GM23248 (cell line): Measurements from ENCODE around the gene METTL8.
"Not testable (repeated sequence)": the region's sequence is repeated elsewhere in the genome, so short reads cannot be mapped to it uniquely, and the experiment has no call there.

Source experiments
- EZH2 ChIP-seq: fragments of 200-600 bp; sonication (generic); IDR thresholded peaks from 2 replicates; pipeline ENCODE4 v1.6.1; 2018; ENCODE audit warnings: antibody characterized with exemption, mild to moderate bottlenecking; ENCODE audit not compliant: insufficient read depth, poor library complexity, severe bottlenecking
- EZH2phosphoT487 ChIP-seq: fragments of 200-600 bp; sonication (generic); IDR thresholded peaks from 2 replicates; pipeline ENCODE4 v1.6.1; 2018; ENCODE audit warnings: antibody characterized with exemption, moderate library complexity, mild to moderate bottlenecking, low read depth; ENCODE audit not compliant: insufficient read depth

DNA sequence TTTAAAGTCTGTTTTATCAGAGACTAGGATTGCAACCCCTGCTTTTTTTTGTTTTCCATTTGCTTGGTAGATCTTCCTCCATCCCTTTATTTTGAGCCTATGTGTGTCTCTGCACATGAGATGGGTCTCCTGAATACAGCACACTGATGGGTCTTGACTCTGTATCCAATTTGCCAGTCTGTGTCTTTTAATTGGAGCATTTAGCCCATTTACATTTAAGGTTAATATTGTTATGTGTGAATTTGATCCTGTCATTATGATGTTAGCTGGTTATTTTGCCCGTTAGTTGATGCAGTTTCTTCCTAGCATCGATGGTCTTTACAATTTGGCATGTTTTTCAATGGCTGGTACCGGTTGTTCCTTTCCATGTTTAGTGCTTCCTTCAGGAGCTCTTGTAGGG lies 80.0 kb downstream of the METTL8 start:
- TF ChIP-seq EZH2, EZH2phosphoT487: not testable (repeated sequence)
